Measurements from ENCODE around the gene ANXA7. TPM values are rescaled to one million over a fixed set of nuclear protein-coding genes. Genes with fewer than 3 reads are reported as not detected.

ANXA7 gene
- total RNA-seq, 4 donors from 2014 or later: 51.9 to 70.1 (median 58.4) TPM

DNA sequence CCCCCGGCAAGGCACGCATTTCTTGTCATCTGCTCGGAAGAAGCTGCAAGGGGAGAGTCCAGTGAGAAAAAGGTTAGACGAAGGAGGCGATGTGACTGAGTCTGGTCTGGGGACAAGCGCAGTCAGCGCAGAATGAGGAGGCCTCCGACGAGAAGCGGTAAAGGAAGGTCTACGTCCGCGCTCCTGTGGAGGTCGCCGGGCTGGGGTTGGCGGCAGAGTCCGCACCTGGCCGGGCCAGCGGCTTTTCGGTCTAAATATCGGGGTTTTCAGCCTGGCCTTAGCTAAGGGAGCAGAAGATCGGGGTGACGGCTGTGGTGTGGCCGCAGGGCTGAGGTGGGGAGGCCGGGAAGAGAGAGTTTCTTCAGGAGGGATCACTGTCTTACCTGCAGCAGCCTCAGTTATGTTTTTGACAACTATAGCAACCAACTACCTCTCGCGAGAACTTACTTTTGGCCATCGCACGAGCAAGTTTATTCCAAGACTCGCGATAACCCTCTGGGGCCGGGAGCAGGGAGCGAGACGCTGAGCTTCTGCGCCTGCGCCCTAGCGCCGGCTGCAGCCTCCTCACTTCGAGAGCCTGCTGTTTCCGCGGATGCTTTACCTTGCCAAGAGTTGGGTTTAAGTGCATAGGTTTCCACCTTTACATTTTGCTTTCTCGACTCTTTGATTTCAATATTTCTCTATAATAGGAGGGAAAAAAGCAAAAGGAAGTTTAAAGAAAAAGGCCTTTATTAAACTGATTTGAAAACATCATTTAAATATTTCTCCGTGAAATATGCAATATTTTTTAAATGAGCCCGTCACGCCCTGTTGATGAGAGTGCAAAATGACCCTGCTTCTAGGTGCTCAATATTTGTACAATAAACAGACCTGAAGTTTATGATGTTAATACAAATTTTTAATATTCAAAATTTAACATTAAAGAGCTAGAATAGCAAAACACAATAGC is 55.3 kb downstream of the ANXA7 start, which contains the start of gene CFAP70:
TSS of gene CFAP70 (minus strand) at position 534 of the 949 bp plus-strand sequence. CDS start 4,068 bp downstream, outside the sequence.
- no peaks in the 10 kb centered on the region for H3K36me3 ChIP-seq
- H3K4me1 ChIP-seq: no peaks in the 10 kb centered on the region
- H3K27me3 ChIP-seq: no peaks in the 10 kb centered on the region
- H3K9me3 ChIP-seq: no peaks in the 10 kb centered on the region
- peak within 1 kb of the TSS; percentile 23 to 69 (median 50) for H3K27ac ChIP-seq
- H3K4me3 ChIP-seq: peak within 1 kb of the TSS; percentile 70 to 84 (median 78)
- TF ChIP-seq, protein P1, sequence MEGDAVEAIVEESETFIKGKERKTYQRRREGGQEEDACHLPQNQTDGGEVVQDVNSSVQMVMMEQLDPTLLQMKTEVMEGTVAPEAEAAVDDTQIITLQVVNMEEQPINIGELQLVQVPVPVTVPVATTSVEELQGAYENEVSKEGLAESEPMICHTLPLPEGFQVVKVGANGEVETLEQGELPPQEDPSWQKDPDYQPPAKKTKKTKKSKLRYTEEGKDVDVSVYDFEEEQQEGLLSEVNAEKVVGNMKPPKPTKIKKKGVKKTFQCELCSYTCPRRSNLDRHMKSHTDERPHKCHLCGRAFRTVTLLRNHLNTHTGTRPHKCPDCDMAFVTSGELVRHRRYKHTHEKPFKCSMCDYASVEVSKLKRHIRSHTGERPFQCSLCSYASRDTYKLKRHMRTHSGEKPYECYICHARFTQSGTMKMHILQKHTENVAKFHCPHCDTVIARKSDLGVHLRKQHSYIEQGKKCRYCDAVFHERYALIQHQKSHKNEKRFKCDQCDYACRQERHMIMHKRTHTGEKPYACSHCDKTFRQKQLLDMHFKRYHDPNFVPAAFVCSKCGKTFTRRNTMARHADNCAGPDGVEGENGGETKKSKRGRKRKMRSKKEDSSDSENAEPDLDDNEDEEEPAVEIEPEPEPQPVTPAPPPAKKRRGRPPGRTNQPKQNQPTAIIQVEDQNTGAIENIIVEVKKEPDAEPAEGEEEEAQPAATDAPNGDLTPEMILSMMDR (IDR thresholded peaks at IDR 0.05): no peak
- TF ChIP-seq POLR2A (IDR thresholded peaks at IDR 0.05): no peak
- DNase-seq: peak; percentile 83 to 96 (median 89)

DNA sequence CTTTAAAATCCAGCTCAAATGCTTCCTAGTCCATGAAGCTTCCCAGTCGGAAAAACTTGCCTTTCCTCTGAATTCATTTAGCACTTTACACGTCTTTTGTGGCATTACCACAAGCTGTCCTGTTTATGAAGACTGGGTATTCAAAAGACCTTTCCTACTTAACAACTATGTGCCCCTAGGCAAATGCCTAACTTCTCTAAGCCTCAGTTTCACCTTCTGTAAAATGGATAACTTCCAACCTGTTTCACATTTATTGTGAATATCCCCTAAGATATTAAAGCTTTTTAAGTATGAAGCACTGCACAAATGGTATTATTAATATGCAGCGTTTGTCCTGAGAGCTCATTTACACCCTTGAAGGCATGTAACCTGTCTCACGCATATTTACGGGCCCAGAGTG is 56.0 kb downstream of the ANXA7 start:
- TF ChIP-seq, protein P1 (IDR thresholded peaks at IDR 0.05): no peak
- TF ChIP-seq POLR2A (IDR thresholded peaks at IDR 0.05): no peak
- H3K9me3 ChIP-seq: no peaks in the 10 kb centered on the region
- no peaks in the 10 kb centered on the region for H3K27me3 ChIP-seq
- H3K36me3 ChIP-seq: no peaks in the 10 kb centered on the region
- H3K4me3 ChIP-seq: peak overlapping the region; percentile 70 to 84 (median 78)
- H3K4me1 ChIP-seq: no peaks in the 10 kb centered on the region
- H3K27ac ChIP-seq: no peak overlapping the region
- DNase-seq: no peak

DNA sequence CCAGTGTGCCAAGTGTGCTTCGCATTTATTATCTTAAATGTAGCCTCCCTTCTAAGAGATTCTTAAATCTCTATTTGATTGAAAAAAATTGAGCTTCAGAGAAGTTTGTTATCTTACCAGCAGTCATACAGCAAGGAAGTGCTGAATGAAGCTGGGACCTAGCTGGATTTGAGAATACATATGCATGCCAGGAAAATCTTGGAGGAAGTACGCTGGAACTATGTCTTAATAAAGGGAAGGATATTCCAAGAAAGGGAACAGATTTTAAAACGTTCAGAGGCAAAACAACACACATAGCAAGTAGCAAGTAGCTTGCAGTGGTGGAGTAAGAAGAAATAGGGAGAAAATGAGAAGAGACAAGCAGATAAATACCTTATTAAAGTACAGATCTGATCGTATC is 56.7 kb downstream of the ANXA7 start:
- Histone ChIP-seq H3K36me3 (no peaks in the 10 kb centered on the region), H3K4me1 (no peaks in the 10 kb centered on the region), H3K9me3 (no peaks in the 10 kb centered on the region), H3K27me3 (no peaks in the 10 kb centered on the region), H3K4me3 (no peak overlapping the region), H3K27ac (no peak overlapping the region)
- TF ChIP-seq, protein P1 (IDR thresholded peaks at IDR 0.05): no peak
- TF ChIP-seq POLR2A (IDR thresholded peaks at IDR 0.05): no peak
- DNase-seq: no peak

DNA sequence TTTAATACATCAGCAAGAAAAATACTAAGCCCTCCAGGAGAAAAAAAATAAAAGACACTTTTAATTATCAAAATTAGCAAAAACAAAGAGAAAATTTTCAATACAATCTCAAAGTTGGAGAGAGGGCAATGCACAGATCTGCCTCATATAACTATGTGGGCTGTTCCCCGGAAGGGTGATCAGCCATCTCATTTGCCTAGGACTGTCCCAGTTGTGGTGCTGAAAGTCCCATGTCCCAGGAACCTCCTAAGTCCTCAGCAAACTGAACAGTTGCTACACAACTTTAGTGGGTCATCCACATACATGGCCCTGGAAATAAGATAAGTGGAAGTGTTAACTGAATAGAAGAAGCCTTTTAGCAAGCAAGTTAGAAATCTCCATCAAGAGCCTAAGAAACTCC is 69.6 kb downstream of the ANXA7 start:
- H3K4me1 ChIP-seq: no peaks in the 10 kb centered on the region
- H3K27ac ChIP-seq: no peak overlapping the region
- no peak overlapping the region for H3K4me3 ChIP-seq
- no peak for DNase-seq
- TF ChIP-seq POLR2A (IDR thresholded peaks at IDR 0.05): no peak
- TF ChIP-seq, protein P1 (IDR thresholded peaks at IDR 0.05): no peak
- no peaks in the 10 kb centered on the region for H3K36me3 ChIP-seq
- H3K27me3 ChIP-seq: no peaks in the 10 kb centered on the region
- no peaks in the 10 kb centered on the region for H3K9me3 ChIP-seq

DNA sequence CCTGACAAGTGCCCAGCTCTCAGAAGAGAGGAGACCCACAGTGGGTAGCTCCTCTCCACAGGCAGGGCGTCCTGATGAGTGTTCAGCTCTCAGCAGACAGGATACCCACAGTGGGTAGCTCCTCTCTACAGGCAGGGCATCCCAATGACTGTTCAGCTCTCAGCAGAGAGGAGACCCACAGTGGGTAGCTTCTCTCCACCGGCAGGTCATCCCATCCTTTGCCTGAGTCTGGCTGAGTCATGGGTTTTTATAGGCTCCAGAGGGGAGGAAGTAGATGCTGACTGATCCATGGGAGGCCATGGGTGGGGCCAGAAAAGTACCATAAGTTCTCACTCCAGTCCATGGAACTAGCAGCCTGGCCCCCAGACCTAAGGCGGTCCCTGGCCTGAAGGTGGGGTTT is 73.7 kb downstream of the ANXA7 start:
- Histone ChIP-seq H3K9me3 (no peaks in the 10 kb centered on the region), H3K4me3 (no peak overlapping the region), H3K27ac (no peak overlapping the region), H3K4me1 (no peaks in the 10 kb centered on the region), H3K27me3 (no peaks in the 10 kb centered on the region), H3K36me3 (no peaks in the 10 kb centered on the region)
- no peak for DNase-seq
- TF ChIP-seq POLR2A (IDR thresholded peaks at IDR 0.05): no peak
- TF ChIP-seq, protein P1 (IDR thresholded peaks at IDR 0.05): no peak
